Left ventricle myocardium inferior (tissue), 1 donor: ENCODE results near the gene GRPR. TPM values are rescaled to one million over a fixed set of nuclear protein-coding genes. Genes with fewer than 3 reads are reported as not detected.

Experiments
- DNase-seq: peaks from one replicate; pipeline ENCODE4 v3.0.0-alpha.2; 2020
- H3K27ac ChIP-seq: fragments of 200-600 bp; replicated peaks from 2 replicates; pipeline ENCODE4 v1.8.0; 2021
- H3K27me3 ChIP-seq: fragments of 200-600 bp; 2 replicates; pipeline ENCODE4 v1.8.0; 2021; ENCODE audit warnings: low read depth
- H3K36me3 ChIP-seq: fragments of 200-600 bp; 2 replicates; pipeline ENCODE4 v1.8.0; 2021
- H3K4me1 ChIP-seq: fragments of 200-600 bp; 2 replicates; pipeline ENCODE4 v1.8.0; 2021
- H3K4me3 ChIP-seq: fragments of 200-600 bp; 2 replicates; pipeline ENCODE4 v1.8.0; 2021; ENCODE audit warnings: mild to moderate bottlenecking, moderate library complexity
- H3K9me3 ChIP-seq: fragments of 200-600 bp; replicated peaks from 2 replicates; pipeline ENCODE4 v1.8.0; 2021
- intact Hi-C: fragments of 100-400 bp; cut with micrococcal nuclease; formaldehyde crosslinking; loops from one replicate; pipeline ENCODE4 v1.11.0; 2022
- total RNA-seq: library from RNA; stranded (reverse); fragmentation: NEBNext Ultra II Directional; extraction: Animal tissue kit (Norgen Biotek cat#: 25700); gene quantifications from one replicate; pipeline ENCODE4 v1.2.1, GENCODE V29; 2021
- TF ChIP-seq, protein P1 (sequence below): fragments of 200-600 bp; IDR thresholded peaks from 2 replicates; pipeline ENCODE4 v1.8.0; 2021; ENCODE audit warnings: antibody characterized with exemption, mild to moderate bottlenecking, borderline replicate concordance
- donor health status: DM: no; HTN: yes; CAD: no; lungs with severe emphysema.

GRPR gene
- total RNA-seq, 1 donor from 2014 or later = 0.30 TPM

DNA sequence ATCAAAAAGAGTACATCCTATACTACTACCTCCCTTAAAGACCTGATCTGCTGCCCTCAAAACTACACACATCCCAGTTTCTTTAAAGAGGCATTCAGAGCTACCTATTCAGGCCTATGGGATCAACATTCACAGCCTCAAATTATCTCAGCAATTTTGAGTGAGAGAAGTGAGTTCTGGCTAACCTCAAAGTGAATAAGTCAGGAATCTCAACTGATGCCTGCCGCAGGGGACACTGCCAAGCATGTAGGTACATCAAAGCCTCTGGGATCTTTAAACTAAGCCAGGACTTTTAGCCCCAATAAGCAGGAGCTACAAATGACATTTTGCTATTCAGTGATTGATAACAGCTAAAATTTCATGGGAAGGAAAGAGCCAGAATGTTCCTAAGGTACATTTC, 11.6 kb downstream of the GRPR start:
- Histone ChIP-seq H3K4me1 (no peaks in the 10 kb centered on the region), H3K36me3 (no peaks in the 10 kb centered on the region), H3K27me3 (no peaks in the 10 kb centered on the region), H3K27ac (no peak overlapping the region), H3K4me3 (no peak overlapping the region), H3K9me3 (no peaks in the 10 kb centered on the region)
- intact Hi-C loops = no loop called here
- no peak for DNase-seq
- TF ChIP-seq, protein P1, sequence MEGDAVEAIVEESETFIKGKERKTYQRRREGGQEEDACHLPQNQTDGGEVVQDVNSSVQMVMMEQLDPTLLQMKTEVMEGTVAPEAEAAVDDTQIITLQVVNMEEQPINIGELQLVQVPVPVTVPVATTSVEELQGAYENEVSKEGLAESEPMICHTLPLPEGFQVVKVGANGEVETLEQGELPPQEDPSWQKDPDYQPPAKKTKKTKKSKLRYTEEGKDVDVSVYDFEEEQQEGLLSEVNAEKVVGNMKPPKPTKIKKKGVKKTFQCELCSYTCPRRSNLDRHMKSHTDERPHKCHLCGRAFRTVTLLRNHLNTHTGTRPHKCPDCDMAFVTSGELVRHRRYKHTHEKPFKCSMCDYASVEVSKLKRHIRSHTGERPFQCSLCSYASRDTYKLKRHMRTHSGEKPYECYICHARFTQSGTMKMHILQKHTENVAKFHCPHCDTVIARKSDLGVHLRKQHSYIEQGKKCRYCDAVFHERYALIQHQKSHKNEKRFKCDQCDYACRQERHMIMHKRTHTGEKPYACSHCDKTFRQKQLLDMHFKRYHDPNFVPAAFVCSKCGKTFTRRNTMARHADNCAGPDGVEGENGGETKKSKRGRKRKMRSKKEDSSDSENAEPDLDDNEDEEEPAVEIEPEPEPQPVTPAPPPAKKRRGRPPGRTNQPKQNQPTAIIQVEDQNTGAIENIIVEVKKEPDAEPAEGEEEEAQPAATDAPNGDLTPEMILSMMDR = no peak

DNA sequence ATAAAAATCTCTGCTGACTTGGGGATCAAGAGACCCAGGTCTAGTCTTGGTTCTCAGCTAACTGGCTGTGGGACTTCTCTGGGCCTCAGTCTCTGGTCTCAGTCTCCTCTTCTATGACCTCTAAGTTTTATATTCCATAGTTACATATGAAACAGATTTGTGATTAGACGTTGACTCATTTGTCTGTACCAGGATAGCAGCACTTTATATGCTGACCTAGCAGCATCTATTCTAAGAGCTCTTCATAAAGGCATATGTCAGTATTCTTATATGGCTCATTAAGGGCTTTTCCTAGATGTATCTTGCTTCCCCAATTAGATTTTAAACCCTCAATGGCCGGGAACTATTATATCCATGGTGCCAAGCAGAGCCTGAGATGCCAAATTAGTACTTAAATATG, 12.7 kb downstream of the GRPR start:
- H3K4me1 ChIP-seq = no peaks in the 10 kb centered on the region
- intact Hi-C loops = no loop called here
- no peaks in the 10 kb centered on the region for H3K9me3 ChIP-seq
- no peak overlapping the region for H3K4me3 ChIP-seq
- DNase-seq = no peak
- H3K27me3 ChIP-seq = no peaks in the 10 kb centered on the region
- TF ChIP-seq, protein P1 = no peak
- H3K27ac ChIP-seq = no peak overlapping the region
- no peaks in the 10 kb centered on the region for H3K36me3 ChIP-seq

DNA sequence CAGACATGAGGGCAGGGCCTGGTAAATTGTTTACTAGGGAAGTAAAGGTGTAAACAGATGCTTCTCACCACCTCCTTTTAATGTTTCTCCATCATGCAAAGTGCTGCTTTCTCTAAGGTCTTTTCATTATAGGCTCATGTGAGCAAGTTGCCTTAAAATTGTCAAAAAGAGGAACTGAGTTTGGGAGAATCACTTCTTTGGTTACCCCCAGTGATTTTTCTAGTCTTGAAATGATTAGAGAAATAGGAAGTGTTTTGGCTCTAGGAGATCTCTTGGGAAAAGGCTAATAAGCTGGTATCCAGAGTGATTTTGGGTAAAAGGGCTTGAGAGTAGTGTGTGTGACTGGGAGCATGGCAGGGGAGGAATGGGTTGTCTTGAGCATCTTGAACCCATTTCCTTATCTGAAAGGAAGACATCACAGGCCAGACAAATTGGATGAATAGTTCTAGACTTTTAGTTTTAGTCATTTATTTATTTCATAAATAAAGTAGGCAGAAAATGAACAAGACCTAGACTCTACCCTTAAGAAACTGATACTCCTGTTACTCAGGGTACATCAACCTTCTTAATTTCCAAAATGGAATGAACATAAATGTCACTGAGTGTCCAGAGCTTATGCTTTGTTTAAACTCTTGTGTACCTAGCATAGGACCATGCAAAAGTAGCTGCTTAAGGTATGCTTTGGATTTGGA, 14.2 kb downstream of the GRPR start:
- H3K4me1 ChIP-seq = no peaks in the 10 kb centered on the region
- H3K36me3 ChIP-seq = no peaks in the 10 kb centered on the region
- TF ChIP-seq, protein P1 = no peak
- H3K27ac ChIP-seq = no peak overlapping the region
- no peaks in the 10 kb centered on the region for H3K9me3 ChIP-seq
- no peaks in the 10 kb centered on the region for H3K27me3 ChIP-seq
- no peak for DNase-seq
- intact Hi-C loops = no loop called here
- no peak overlapping the region for H3K4me3 ChIP-seq

DNA sequence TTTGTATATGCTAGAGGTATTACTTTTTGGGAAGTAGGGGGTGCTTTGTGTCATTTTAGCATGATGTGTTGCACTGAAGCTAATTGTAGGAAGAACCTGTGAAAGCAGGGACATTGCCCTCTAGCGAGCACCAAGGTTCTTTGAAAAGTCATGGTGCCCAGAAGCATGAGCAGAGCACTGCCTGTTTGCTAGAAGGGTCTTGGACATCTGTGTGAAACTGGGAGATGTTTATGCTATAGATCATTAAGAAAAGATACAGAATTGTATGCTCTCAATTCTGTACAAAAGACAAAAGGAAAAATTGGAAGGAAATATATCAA, 14.7 kb downstream of the GRPR start:
- no peak overlapping the region for H3K4me3 ChIP-seq
- intact Hi-C loops = no loop called here
- H3K4me1 ChIP-seq = no peaks in the 10 kb centered on the region
- no peaks in the 10 kb centered on the region for H3K36me3 ChIP-seq
- H3K27ac ChIP-seq = no peak overlapping the region
- no peak for DNase-seq
- TF ChIP-seq, protein P1 = peak; percentile 22
- no peaks in the 10 kb centered on the region for H3K9me3 ChIP-seq
- H3K27me3 ChIP-seq = no peaks in the 10 kb centered on the region

DNA sequence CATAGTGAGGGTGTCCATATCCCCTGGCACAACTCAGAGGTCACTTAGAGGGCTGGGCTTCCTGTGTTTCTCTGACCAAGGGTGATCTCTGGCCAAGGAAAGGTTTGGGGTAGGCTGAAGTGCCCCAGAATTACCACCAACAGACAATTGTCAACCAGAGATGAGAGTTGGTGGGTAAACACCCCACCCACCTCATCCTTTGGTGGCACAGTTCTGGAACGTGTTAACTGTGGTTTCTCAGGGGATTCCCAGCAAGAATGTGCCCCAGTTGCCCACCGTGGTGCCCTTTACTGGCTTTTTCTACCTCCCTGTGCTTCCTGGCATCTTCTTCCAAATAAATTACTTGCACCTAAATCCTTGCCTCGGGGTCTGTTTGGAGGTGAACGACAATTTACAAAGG, 17.1 kb downstream of the GRPR start:
- Histone ChIP-seq H3K4me3 (no peak overlapping the region), H3K4me1 (no peaks in the 10 kb centered on the region), H3K27ac (no peak overlapping the region), H3K9me3 (no peaks in the 10 kb centered on the region), H3K36me3 (no peaks in the 10 kb centered on the region), H3K27me3 (no peaks in the 10 kb centered on the region)
- TF ChIP-seq, protein P1 = no peak
- no peak for DNase-seq
- intact Hi-C loops = no loop called here

DNA sequence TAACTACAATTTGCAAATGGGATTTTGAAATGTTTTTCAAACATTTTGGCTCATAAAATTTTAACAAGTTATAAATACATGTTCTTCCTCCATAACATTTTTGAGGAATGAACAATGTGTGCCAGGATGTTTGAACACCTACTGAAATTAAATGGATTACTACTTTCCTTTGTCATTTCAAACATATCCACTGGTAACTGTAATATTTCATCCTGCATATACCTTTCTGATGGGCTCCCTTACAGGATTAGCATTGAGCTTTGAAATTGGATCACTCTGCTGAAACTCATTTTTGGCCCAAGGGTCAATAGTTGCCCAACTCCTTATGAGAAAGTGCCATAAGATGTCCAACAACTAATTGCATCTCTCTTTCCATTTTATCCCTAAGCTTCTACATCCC, 17.6 kb downstream of the GRPR start:
- H3K36me3 ChIP-seq = no peaks in the 10 kb centered on the region
- H3K27ac ChIP-seq = no peak overlapping the region
- TF ChIP-seq, protein P1 = no peak
- intact Hi-C loops = no loop called here
- no peaks in the 10 kb centered on the region for H3K4me1 ChIP-seq
- DNase-seq = no peak
- H3K9me3 ChIP-seq = no peaks in the 10 kb centered on the region
- no peak overlapping the region for H3K4me3 ChIP-seq
- H3K27me3 ChIP-seq = no peaks in the 10 kb centered on the region
